Effector memory CD4-positive, alpha-beta T cell (primary cell): ENCODE results near the gene CCN2.

Experiments used
- DNase-seq, 3 donors: peaks; one replicate each; pipeline ENCODE4 v3.0.0-alpha.2; 2020
- H3K27ac ChIP-seq: 2 replicates; pipeline ENCODE4 v1.7.0; 2013; ENCODE audit warnings: mild to moderate bottlenecking, low read length, moderate library complexity; ENCODE audit not compliant: insufficient read depth, poor library complexity, severe bottlenecking
- H3K27me3 ChIP-seq: replicated peaks from 2 replicates; pipeline ENCODE4 v1.7.0; 2013; ENCODE audit warnings: mild to moderate bottlenecking, low read length; ENCODE audit not compliant: insufficient read depth, control insufficient read depth, poor library complexity, severe bottlenecking
- H3K36me3 ChIP-seq: 2 replicates; pipeline ENCODE4 v1.7.0; 2013; ENCODE audit warnings: mild to moderate bottlenecking, low read length, moderate library complexity; ENCODE audit not compliant: control insufficient read depth, insufficient read depth
- H3K4me1 ChIP-seq: 2 replicates; pipeline ENCODE4 v1.7.0; 2013; ENCODE audit warnings: low read length, mild to moderate bottlenecking; ENCODE audit not compliant: control insufficient read depth, insufficient read depth, poor library complexity, severe bottlenecking
- H3K4me3 ChIP-seq: 2 replicates; pipeline ENCODE4 v1.7.0; 2013; ENCODE audit warnings: low read length, low read depth, mild to moderate bottlenecking; ENCODE audit not compliant: insufficient read depth, poor library complexity, severe bottlenecking
- H3K9me3 ChIP-seq: 2 replicates; pipeline ENCODE4 v1.7.0; 2013; ENCODE audit warnings: mild to moderate bottlenecking, low read length, moderate library complexity; ENCODE audit not compliant: control insufficient read depth

CCN2 gene

DNA sequence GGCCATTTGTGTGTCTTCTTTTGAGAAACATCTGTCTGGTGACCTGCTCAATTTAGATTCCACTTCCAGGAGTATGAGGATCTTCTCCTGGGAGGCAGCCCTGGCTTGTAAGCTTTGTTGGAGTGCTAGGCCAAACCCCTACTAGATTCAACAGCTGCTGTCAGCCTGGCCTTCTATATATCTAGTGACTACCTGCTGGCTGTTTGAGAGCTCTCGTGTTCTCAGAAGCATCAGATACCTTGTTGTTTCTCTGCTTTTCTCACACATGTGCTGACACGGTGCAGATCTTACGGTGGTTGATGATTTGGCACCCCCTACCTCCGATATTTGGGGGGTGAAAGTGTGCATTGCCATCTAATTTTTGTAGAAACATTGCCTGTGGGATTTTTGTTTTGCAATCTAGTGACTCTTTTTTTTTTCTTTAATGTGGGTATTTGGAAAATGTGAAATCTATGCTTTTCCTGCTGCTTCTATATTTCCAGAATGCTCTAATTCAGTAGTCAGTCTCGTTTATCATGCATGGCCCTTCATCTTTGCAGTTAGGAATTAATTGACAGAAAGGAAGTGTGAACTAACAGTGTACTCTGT is 4.7 kb downstream of the CCN2 start:
- Histone ChIP-seq H3K36me3 (no peaks in the 10 kb centered on the region), H3K27me3 (peaks cover 15% of the 10 kb centered on the region), H3K27ac (no peak overlapping the region), H3K9me3 (no peaks in the 10 kb centered on the region), H3K4me3 (no peak overlapping the region), H3K4me1 (peaks cover 3% of the 10 kb centered on the region)
- no peak for DNase-seq

DNA sequence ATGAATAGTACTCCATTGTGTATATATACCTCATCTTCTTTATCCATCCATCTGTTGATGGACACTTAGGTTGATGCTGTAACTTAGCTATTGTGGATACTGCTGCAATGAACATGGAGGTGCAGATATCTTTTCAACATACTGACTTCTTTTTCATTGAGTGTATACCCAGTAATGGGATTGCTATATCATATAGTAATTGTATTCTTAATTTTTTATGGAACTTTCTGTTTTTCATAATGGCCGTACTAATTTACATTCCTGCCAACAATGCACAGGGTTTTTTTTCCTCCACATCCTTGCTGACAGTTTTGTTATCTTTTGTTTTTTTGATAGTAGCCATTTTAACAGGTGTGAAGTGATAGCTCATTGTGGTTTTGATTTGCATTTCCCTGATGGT is 5.2 kb downstream of the CCN2 start:
- H3K4me3 ChIP-seq: no peak overlapping the region
- H3K9me3 ChIP-seq: no peaks in the 10 kb centered on the region
- DNase-seq: no peak
- no peaks in the 10 kb centered on the region for H3K36me3 ChIP-seq
- H3K4me1 ChIP-seq: peaks cover 3% of the 10 kb centered on the region
- peaks cover 12% of the 10 kb centered on the region for H3K27me3 ChIP-seq
- H3K27ac ChIP-seq: no peak overlapping the region

DNA sequence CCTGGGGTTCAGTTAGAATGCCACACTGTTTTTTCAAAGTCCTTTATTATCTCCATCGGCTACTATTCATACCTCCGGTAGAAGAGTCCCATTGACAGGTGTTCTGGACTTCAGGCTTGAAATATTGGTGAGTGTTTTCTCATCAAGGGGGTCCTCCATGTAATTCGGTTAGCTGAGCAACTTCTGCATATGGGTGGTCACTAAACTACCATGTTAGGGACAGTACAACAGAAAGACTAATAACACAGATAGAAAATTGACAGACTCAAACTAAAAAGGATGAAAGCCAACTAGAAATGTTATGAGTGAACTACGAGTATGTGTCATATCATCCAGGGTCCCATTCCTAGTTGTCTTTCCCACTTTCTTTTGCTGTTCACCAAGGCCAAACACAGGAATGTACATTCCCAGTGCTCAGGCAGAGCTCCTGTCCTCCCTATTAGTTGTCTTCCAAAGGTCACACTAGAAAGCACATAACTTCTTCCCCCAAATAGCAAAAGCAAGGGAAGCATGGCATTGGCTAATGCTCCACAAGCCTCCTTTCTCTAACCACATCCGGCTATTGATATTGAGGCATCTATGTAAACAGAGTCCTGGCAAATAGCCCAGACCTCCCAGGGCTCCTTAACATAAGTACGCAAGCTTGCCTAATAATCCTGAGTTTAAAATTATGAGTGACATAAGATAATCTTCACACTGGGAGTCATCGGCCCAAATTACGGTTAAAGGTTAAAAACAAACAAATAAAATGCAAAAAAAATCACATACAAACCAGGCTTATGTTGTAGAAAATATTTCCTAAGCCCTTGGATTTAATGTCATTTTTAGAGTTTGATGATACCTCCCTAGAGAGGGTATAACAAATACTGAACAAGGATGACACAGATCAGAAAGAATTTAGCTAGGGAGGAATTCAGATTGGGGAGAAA is 13.2 kb downstream of the CCN2 start:
- Histone ChIP-seq H3K4me3 (no peak overlapping the region), H3K27me3 (no peaks in the 10 kb centered on the region), H3K9me3 (no peaks in the 10 kb centered on the region), H3K36me3 (no peaks in the 10 kb centered on the region), H3K4me1 (no peaks in the 10 kb centered on the region), H3K27ac (no peak overlapping the region)
- no peak for DNase-seq

DNA sequence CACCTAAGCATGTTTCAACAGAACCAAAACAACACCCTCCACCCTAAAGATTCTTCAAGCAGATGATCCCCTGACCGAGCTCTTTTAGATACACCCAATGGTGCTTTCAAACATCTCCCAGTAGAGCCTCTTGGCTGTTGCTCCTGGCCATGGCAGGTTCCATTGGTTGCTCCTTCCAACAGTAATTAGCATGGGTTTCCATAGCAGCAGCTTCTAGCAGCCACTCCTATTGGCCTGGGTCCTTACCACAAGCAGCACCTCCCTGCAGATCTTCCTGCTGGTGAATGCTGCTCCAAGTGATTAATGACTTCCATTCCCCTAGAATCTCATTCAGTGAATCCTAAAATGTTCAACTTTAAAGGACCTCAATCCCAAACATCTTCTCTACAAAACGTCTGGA is 13.9 kb downstream of the CCN2 start:
- no peaks in the 10 kb centered on the region for H3K27me3 ChIP-seq
- H3K36me3 ChIP-seq: no peaks in the 10 kb centered on the region
- H3K9me3 ChIP-seq: no peaks in the 10 kb centered on the region
- H3K27ac ChIP-seq: no peak overlapping the region
- no peak overlapping the region for H3K4me3 ChIP-seq
- no peaks in the 10 kb centered on the region for H3K4me1 ChIP-seq
- DNase-seq: no peak

DNA sequence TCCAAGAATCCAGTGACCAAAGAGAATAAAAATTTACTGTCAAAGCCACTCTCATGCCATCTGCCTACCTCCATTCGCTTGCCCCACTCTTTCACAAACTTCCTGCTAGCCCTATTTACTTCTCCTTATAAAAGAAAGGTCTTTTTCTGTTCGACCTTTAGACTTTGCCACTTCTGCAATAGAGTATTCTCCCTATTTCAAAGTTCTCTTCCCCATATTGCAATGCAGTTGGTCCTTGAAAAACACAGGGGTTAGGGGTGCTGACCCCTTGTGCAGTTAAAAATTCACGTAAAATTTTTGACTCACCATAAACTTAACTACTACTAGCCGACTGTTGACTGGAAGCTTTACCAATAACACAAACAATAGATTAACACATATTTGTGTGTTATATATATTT is 15.0 kb downstream of the CCN2 start:
- no peak for DNase-seq
- Histone ChIP-seq H3K9me3 (no peaks in the 10 kb centered on the region), H3K4me3 (no peak overlapping the region), H3K4me1 (no peaks in the 10 kb centered on the region), H3K36me3 (no peaks in the 10 kb centered on the region), H3K27ac (no peak overlapping the region), H3K27me3 (no peaks in the 10 kb centered on the region)

DNA sequence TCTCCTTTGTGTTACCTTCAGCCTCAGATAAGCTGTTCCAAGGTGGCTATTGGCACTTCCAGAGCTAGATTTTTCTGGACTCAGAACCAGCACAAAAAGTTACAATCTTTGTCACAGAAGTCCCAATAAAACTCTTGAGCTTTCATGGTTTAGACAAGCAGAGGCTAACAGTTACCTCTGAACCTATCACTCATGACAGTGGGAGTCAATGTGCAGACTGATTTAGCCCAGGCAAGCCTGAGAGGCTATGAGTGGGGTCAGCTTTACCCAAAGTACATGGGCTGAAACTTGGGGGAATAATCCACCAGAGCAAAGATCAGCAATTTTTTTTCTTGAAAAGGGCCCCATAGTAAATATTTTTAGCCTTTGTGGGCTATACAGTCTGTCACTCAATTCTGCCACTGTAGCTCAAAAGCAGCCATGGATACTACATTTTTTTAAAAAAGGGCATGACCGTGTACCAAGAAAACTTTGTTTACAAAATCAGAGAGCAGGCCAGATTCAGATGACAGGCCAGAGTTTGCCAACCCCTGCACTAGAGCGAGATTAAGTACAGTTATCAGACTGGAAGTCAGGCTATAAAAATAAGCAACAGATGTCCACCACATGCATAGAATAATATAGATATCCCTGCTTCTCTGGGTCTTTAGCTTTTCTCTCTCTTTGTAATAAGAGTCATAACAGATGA is 20.0 kb downstream of the CCN2 start:
- H3K9me3 ChIP-seq: no peaks in the 10 kb centered on the region
- H3K4me3 ChIP-seq: no peak overlapping the region
- H3K36me3 ChIP-seq: no peaks in the 10 kb centered on the region
- H3K4me1 ChIP-seq: no peaks in the 10 kb centered on the region
- H3K27me3 ChIP-seq: no peaks in the 10 kb centered on the region
- H3K27ac ChIP-seq: no peak overlapping the region
- DNase-seq: no peak

DNA sequence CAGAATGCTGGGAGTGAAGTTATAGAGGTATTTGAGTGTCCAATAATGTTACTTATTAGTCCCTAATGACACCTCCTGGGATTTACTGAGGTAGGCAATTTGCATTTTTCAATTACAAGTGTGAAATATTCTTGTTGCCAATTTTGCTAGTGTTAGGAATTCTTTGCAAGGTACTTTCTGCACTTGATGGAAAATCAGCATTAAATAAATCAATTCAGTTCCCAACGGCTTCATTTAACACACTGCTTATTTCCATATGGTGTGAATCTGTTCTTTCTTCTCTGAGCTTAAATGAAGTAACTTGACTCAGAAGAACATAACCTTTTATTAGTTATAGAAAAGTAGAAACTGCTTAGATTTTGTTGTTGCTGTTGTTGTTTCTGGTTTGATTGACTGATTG is 21.2 kb downstream of the CCN2 start:
- no peaks in the 10 kb centered on the region for H3K36me3 ChIP-seq
- H3K27me3 ChIP-seq: no peaks in the 10 kb centered on the region
- no peak for DNase-seq
- no peak overlapping the region for H3K27ac ChIP-seq
- no peak overlapping the region for H3K4me3 ChIP-seq
- no peaks in the 10 kb centered on the region for H3K9me3 ChIP-seq
- H3K4me1 ChIP-seq: no peaks in the 10 kb centered on the region

- no peaks in the 10 kb centered on the region for H3K4me1 ChIP-seq
- no peaks in the 10 kb centered on the region for H3K36me3 ChIP-seq
- no peak overlapping the region for H3K27ac ChIP-seq
- H3K27me3 ChIP-seq: no peaks in the 10 kb centered on the region
- no peak for DNase-seq
- no peak overlapping the region for H3K4me3 ChIP-seq
- no peaks in the 10 kb centered on the region for H3K9me3 ChIP-seq
Observed at GRCh38 chr6:131929264-131929663, 21.9 kb downstream of the CCN2 start.

GRCh38 chr6:131924881-131925474 is 26.2 kb downstream of the CCN2 start:
- H3K27me3 ChIP-seq: no peaks in the 10 kb centered on the region
- no peak overlapping the region for H3K27ac ChIP-seq
- DNase-seq: no peak
- H3K9me3 ChIP-seq: no peaks in the 10 kb centered on the region
- no peaks in the 10 kb centered on the region for H3K36me3 ChIP-seq
- no peaks in the 10 kb centered on the region for H3K4me1 ChIP-seq
- H3K4me3 ChIP-seq: no peak overlapping the region

GRCh38 chr6:131923356-131923755 is 27.8 kb downstream of the CCN2 start:
- no peak for DNase-seq
- no peaks in the 10 kb centered on the region for H3K36me3 ChIP-seq
- no peak overlapping the region for H3K4me3 ChIP-seq
- H3K27ac ChIP-seq: no peak overlapping the region
- no peaks in the 10 kb centered on the region for H3K9me3 ChIP-seq
- no peaks in the 10 kb centered on the region for H3K27me3 ChIP-seq
- H3K4me1 ChIP-seq: no peaks in the 10 kb centered on the region
